HepG2 (cell line): Measurements from ENCODE around the gene IBSP. TPM values are rescaled to one million over a fixed set of nuclear protein-coding genes. Genes with fewer than 3 reads are reported as not detected.

ENCODE experiments used
- ATAC-seq: fragments of 200-7000 bp; cut with Tn5 transposase; 3 replicates; pipeline ENCODE4 v1.9.1; 2020; ENCODE audit warnings: mild to moderate bottlenecking, moderate library complexity
- BruUV-seq: library from RNA; stranded (reverse); fragments of 400-500 nt; replicated peaks from 2 replicates; lab custom pipeline; 2021; lab: Mats Ljungman, UMichigan
- CTCF ChIA-PET: fragments of 300-600 bp; formaldehyde crosslinking; extraction: SDS; loops from one replicate; lab custom pipeline; 2021; ENCODE audit warnings: low total read pairs, inconsistent platforms, low intra/inter-chr PET ratio; lab: Yijun Ruan, JAX
- POLR2A ChIA-PET: fragments of 350-600 bp; sonication (Branson Sonifier 250); formaldehyde crosslinking; loops from one replicate; lab custom pipeline; 2020; ENCODE audit warnings: antibody characterized with exemption, inconsistent platforms; lab: Yijun Ruan, JAX
- DNase-seq: peaks from one replicate; pipeline ENCODE4 v3.0.0-alpha.2; 2015; ENCODE audit warnings: low spot score
- FAIRE-seq: peaks from 3 replicates; lab custom pipeline; 2011; peaks lifted over from hg19 to GRCh38; lab: Jason Lieb, UNC
- H2AFZ ChIP-seq: one replicate; pipeline ENCODE4 v1.6.1; 2011; ENCODE audit warnings: low read length, inconsistent platforms
- H3K27ac ChIP-seq: fragments of 300-600 bp; 3 replicates; pipeline ENCODE4 v1.8.0; 2011; ENCODE audit warnings: mixed run types, mild to moderate bottlenecking, mixed read lengths, low read length, inconsistent platforms; ENCODE audit not compliant: insufficient read depth; ENCODE audit errors: extremely low read length
- H3K27me3 ChIP-seq, 2 experiments: fragments of 200-600 bp in 1 of 2; 2 replicates in 1 of 2; 3 replicates in 1 of 2; pipeline versions ENCODE4 v1.6.0 to v1.8.0; 2011; ENCODE audit warnings: low read length in 2 of 2, mild to moderate bottlenecking in 2 of 2, moderate library complexity in 2 of 2, inconsistent platforms in 1 of 2; ENCODE audit not compliant: insufficient read depth in 2 of 2, control insufficient read depth in 1 of 2
- H3K36me3 ChIP-seq, 2 experiments: fragments of 200-600 bp in 1 of 2; replicated peaks in 1 of 2; 2 replicates in 1 of 2; 3 replicates in 1 of 2; pipeline versions ENCODE4 v1.5.1 to v1.8.0; 2011; ENCODE audit warnings: low read length in 2 of 2, inconsistent platforms in 1 of 2; ENCODE audit not compliant: insufficient read depth in 2 of 2, control insufficient read depth in 1 of 2
- H3K4me1 ChIP-seq: 2 replicates; pipeline ENCODE4 v1.5.1; 2012; ENCODE audit warnings: low read length, inconsistent platforms; ENCODE audit not compliant: insufficient read depth
- H3K4me2 ChIP-seq: 2 replicates; pipeline ENCODE4 v1.6.0; 2011; ENCODE audit warnings: low read depth, low read length, inconsistent platforms
- H3K4me3 ChIP-seq, 3 experiments: fragments of 200-600 bp in 1 of 3; sonication (generic), shearing (Covaris generic) in 1 of 3; replicated peaks in 1 of 3; 2 replicates each; pipeline ENCODE4 v1.5.1; 2011 to 2016; ENCODE audit warnings: low read length in 3 of 3, inconsistent platforms in 2 of 3, low read depth in 2 of 3, mild to moderate bottlenecking in 2 of 3, control low read depth in 1 of 3, mixed read lengths in 1 of 3; ENCODE audit not compliant: insufficient read depth in 1 of 3
- H3K79me2 ChIP-seq: one replicate; pipeline ENCODE4 v1.6.1; 2011; ENCODE audit warnings: low read length, inconsistent platforms; ENCODE audit not compliant: insufficient read depth
- H3K9ac ChIP-seq: 2 replicates; pipeline ENCODE4 v1.6.0; 2011; ENCODE audit warnings: mild to moderate bottlenecking, low read depth, low read length, inconsistent platforms; ENCODE audit not compliant: insufficient read depth
- H3K9me3 ChIP-seq: 2 replicates; pipeline ENCODE4 v1.5.1; 2012; ENCODE audit warnings: mild to moderate bottlenecking, low read length
- H4K20me1 ChIP-seq: 2 replicates; pipeline ENCODE4 v1.6.0; 2011; ENCODE audit warnings: inconsistent platforms, mild to moderate bottlenecking, low read length, moderate library complexity; ENCODE audit not compliant: insufficient read depth
- DPF2 ChIP-seq: sonication (generic); formaldehyde crosslinking; IDR thresholded peaks from 2 replicates; pipeline ENCODE4 v1.4.0; 2020; ENCODE audit warnings: mild to moderate bottlenecking, low read depth, missing genetic modification reagents, borderline replicate concordance
- EZH2 ChIP-seq: conservative IDR thresholded peaks from 2 replicates; pipeline ENCODE4 v1.6.1; 2012; ENCODE audit warnings: mild to moderate bottlenecking, low read depth, low read length, moderate library complexity
- FOSL1 ChIP-seq: sonication (generic); formaldehyde crosslinking; IDR thresholded peaks from 2 replicates; pipeline ENCODE4 v1.9.0; 2021; ENCODE audit warnings: missing genetic modification reagents, borderline replicate concordance
- FOXP1 ChIP-seq, 2 experiments: fragments of 450-650 bp in 1 of 2; IDR thresholded peaks; 2 replicates each; pipeline ENCODE4 v1.6.1; 2017 to 2018; ENCODE audit warnings: antibody characterized with exemption in 1 of 2
- SMARCE1 ChIP-seq: fragments of 450-650 bp; IDR thresholded peaks from 2 replicates; pipeline ENCODE4 v1.6.1; 2017; ENCODE audit warnings: borderline replicate concordance
- SP2 ChIP-seq: sonication (generic); formaldehyde crosslinking; IDR thresholded peaks from 2 replicates; pipeline ENCODE4 v1.5.1; 2020; ENCODE audit warnings: mild to moderate bottlenecking, missing genetic modification reagents
- TCF7 ChIP-seq: sonication (generic); IDR thresholded peaks from 2 replicates; pipeline ENCODE4 v1.6.1; 2016; ENCODE audit warnings: antibody characterized with exemption, low read depth
- TGIF2 ChIP-seq: IDR thresholded peaks from 2 replicates; pipeline ENCODE4 v1.6.1; 2016; ENCODE audit warnings: control low read depth, missing compliant biosample characterization
- TMF1 ChIP-seq: sonication (generic); formaldehyde crosslinking; IDR thresholded peaks from 2 replicates; pipeline ENCODE4 v1.8.1; 2022; ENCODE audit warnings: low read depth, missing genetic modification reagents
- YEATS2 ChIP-seq: sonication (generic); formaldehyde crosslinking; IDR thresholded peaks from 2 replicates; pipeline ENCODE4 v1.4.0; 2020; ENCODE audit warnings: missing genetic modification reagents, borderline replicate concordance
- ZBTB7B ChIP-seq: sonication (generic); formaldehyde crosslinking; IDR thresholded peaks from 2 replicates; pipeline ENCODE4 v1.4.0; 2020; ENCODE audit warnings: missing genetic modification reagents
- ZNF251 ChIP-seq: sonication (generic); formaldehyde crosslinking; IDR thresholded peaks from 2 replicates; pipeline ENCODE4 v1.9.0; 2021; ENCODE audit warnings: mild to moderate bottlenecking, missing genetic modification reagents
- ZNF337 ChIP-seq: sonication (generic); formaldehyde crosslinking; IDR thresholded peaks from 2 replicates; pipeline ENCODE4 v1.5.1; 2020; ENCODE audit warnings: missing genetic modification reagents, low read depth, mild to moderate bottlenecking, borderline replicate concordance
- ZNF34 ChIP-seq: sonication (generic); formaldehyde crosslinking; IDR thresholded peaks from 2 replicates; pipeline ENCODE4 v1.4.0; 2020; ENCODE audit warnings: mild to moderate bottlenecking, missing genetic modification reagents, borderline replicate concordance
- ZNF503 ChIP-seq: sonication (generic); formaldehyde crosslinking; IDR thresholded peaks from 2 replicates; pipeline ENCODE4 v1.4.0; 2020; ENCODE audit warnings: missing genetic modification reagents
- ZNF639 ChIP-seq: conservative IDR thresholded peaks from 2 replicates; pipeline ENCODE4 v1.6.1; 2018; ENCODE audit warnings: missing genetic modification reagents
- WGBS: methylation state at CpG from one replicate; pipeline ENCODE4 v1.1.6; 2017; ENCODE audit warnings: low lambda C conversion rate; 5-methylcytosine and 5-hydroxymethylcytosine counted together
- in situ Hi-C: cut with HindIII; loops from 2 replicates; pipeline ENCODE4 v1.10.0; 2017; ENCODE audit warnings: low pct_unique_long_range_greater_than_20kb; ENCODE audit not compliant: extremely low pct_ligation_motif_present
- intact Hi-C: fragments of 100-400 bp; cut with micrococcal nuclease; formaldehyde crosslinking; loops from one replicate; pipeline ENCODE4 v1.10.0; 2022; ENCODE audit not compliant: unreplicated experiment
- polyA plus RNA-seq, 8 experiments: library from polyadenylated mRNA; depleted of rRNA in 3 of 8; stranded (reverse) in 7 of 8; unstranded in 1 of 8; fragments of >200 nt; fragmentation: Illumina TruSeq in 4 of 8; extraction: Trizol in 4 of 8; gene quantifications; 2 replicates each; pipeline versions ENCODE4 v1.2.1 to v1.2.3, GENCODE V29; 2011 to 2016; ENCODE audit warnings: low read depth in 4 of 8, missing spikeins in 1 of 8, mixed read lengths in 1 of 8; ENCODE audit not compliant: insufficient read depth in 1 of 8
- total RNA-seq, 5 experiments: library from RNA; depleted of rRNA; stranded (reverse); fragments of >200 nt; fragmentation: Illumina TruSeq; extraction: Trizol; gene quantifications; 2 replicates each; pipeline ENCODE4 v1.2.3, GENCODE V29; 2016; ENCODE audit warnings: low read depth in 1 of 5

The IBSP gene
- total and polyA plus RNA-seq, 2 of the 13 experiments (the other 11 are each of a cell fraction or from before 2014, with no cell fraction given): not detected

- Histone ChIP-seq H3K4me1 (no peaks in the 10 kb centered on the region), H3K4me3 (no peak overlapping the region), H3K79me2 (no peaks in the 10 kb centered on the region), H4K20me1 (no peaks in the 10 kb centered on the region), H3K36me3 (no peaks in the 10 kb centered on the region)
- POLR2A ChIA-PET: no interaction called here
- BruUV-seq: no TSS peak
- TF ChIP-seq EZH2 (no peak), SMARCE1 (no peak), FOXP1 (IDR thresholded peaks at IDR 0.05) (no peak), FOXP1 (CRISPR knock-in tag; IDR thresholded peaks at IDR 0.05) (no peak), ZNF337 (no peak), FOSL1 (CRISPR knock-in tag) (no peak), YEATS2 (CRISPR knock-in tag) (no peak), ZNF251 (CRISPR knock-in tag) (no peak), ZNF34 (CRISPR knock-in tag) (no peak), ZNF503 (CRISPR knock-in tag) (no peak), DPF2 (CRISPR knock-in tag) (no peak), ZNF639 (no peak), TGIF2 (CRISPR knock-in tag) (no peak), TMF1 (CRISPR knock-in tag) (no peak), TCF7 (no peak), ZBTB7B (CRISPR knock-in tag) (no peak), SP2 (no peak)
- TF ChIP-seq, all 625 proteins: peak for 0
- intact Hi-C loops: loop anchor here (5.0 kb wide), 1 partner anchor 227 kb away; no protein-coding TSS in a partner anchor
- no peak overlapping the region for H3K9ac ChIP-seq
- no peak overlapping the region for H3K27ac ChIP-seq
- H2AFZ ChIP-seq: no peak overlapping the region
- DNase-seq (no peak), ATAC-seq (no peak), FAIRE-seq (no peak)
- peaks cover 0 to 21% of the 10 kb centered on the region in 2 experiments; a peak in 1 of 5 replicates for H3K27me3 ChIP-seq
- in situ Hi-C loops: loop anchor here (5.0 to 25.0 kb wide), 2 partner anchors 157 to 577 kb away; no protein-coding TSS in a partner anchor
- CTCF ChIA-PET: interaction anchor here (0.6 to 4.2 kb wide), 3 partner anchors 124 to 160 kb away, joined by 3 to 39 read pairs (median 4); no protein-coding TSS in a partner anchor
- H3K4me2 ChIP-seq: no peak overlapping the region
- H3K9me3 ChIP-seq: no peaks in the 10 kb centered on the region
- WGBS: 0% methylated on average over 1 of the region's 1 CpG
Measured at GRCh38 chr4:87839592-87839946, 40.2 kb downstream of the IBSP start.
